Nucleus accumbens (tissue), 56 donors: ENCODE data around the gene UBE2S.
"Not testable (repeated sequence)": the region's sequence is repeated elsewhere in the genome, so short reads cannot be mapped to it uniquely, and the experiment has no call there.

Experiments used
- DNase-seq, 56 donors: peaks; one replicate each; lab custom pipeline; 2025; lab: John Stamatoyannopoulos, UW

UBE2S gene

GRCh38 chr19:55407800-55408532 is 378 bp upstream of the UBE2S start:
- peak; percentile 87 to 100 (median 98) for DNase-seq

DNA sequence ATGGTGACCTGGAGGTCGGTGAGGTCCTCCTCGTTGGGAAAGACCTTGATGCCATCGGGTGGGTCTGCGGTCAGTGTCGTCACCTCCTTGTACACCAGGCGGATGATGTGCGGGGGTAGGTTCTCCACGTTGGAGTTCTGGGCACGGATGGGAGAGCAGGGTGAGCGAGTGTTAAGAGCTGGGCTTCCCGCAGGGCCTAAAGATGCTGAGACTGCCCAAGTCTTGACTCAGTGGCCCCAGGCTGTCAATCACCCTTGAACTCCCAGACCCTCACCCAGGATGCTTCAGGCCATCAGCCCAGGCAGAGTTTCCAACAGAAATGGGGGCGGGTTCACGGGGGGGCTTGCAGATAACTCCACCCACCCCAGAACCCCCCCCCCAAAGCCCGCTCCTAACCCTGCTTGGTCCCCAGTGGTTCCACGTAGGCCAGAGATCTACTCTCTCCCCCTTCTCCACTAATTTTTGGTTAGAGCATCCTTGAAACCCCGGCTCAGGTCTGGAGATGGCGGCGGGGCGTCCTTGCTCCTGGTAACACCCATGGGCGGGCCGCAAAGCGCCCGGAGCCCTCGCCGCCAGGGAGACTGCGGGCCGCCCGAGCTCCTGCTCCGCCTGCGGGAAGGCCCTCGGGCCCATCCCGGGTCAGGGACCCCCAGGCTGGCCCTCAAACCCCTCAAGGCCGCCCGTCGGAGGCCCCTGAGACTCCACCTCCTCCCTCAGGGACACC is 600 bp downstream of the UBE2S start:
- DNase-seq: peak in 3 of 56 donors; percentile 54 to 66 (median 57)

DNA sequence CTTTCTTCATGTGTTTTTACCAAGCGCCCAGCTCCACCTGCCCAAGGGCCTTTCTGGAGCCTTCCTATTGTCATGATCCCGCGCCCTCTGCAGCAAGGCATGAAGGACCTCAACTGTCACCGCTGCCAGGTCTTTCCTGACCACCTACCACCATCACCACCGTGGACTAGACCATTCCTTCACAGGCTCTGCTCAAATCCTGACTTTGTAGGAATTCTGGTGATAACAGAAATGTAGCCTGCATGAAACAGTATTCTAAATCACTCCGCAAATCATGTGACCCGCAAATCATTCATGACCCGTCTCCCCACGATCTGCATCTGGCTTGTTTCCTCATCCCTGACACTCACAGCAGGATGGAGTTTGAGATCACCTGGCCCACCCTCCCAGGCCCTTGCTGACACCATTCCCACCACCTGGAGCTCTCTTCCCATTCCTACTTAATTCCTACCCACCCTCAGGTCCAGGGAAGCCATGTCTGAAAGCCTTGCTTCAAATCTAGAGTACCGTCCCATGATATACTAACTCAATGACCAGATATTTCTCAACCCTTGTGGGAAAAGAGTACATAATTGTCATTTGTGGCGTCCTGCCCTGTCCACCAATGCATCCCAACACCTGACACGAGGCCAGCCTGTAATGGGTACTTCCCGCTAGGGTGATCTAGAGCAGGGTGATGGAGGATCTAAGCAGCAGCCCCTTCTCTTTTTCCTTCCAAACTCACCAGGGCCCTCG is 1.3 kb downstream of the UBE2S start:
- DNase-seq: no peak

- no peak for DNase-seq
Measured at GRCh38 chr19:55405638-55406037, 1.9 kb downstream of the UBE2S start.

DNA sequence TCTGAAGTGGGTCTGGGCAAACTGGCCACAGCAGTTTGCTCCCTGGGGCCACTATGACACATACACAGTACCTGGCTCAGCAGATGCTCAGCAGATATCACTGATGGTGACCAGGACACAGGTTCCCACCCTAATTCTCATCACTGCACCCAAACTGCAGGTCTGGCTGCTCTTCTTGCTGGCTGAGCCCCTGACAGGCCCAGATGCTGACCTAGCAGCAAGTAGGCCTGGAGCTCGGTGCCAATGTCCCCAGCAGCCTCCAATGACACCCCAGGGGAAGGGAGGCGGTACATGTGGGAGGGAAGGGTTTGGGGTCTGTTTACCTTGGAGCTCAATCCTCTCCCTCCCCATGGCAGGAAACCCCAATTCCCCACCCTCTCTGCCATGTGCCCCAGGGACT is 5.1 kb downstream of the UBE2S start:
- no peak for DNase-seq

DNA sequence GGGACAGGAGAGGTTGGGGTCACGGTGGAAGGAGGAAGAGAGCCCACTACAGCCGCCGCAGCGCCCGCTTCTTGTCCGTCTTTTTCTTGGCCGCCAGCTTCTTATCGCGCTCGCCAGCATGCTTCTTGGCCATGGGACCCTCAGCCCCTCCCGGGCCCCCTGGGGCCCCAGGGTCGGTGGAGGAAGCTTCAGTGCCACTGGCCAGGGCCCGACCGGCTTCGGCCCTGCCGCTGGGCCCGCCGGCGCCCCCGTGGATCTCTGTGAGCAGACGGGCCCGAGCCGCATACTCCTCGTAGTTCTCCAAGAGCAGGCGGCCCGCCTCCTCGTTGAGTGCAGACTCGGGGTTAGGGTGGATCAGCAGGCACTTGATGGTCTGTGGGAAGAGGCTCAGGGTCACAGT is 6.2 kb downstream of the UBE2S start:
- DNase-seq: not testable (repeated sequence)

DNA sequence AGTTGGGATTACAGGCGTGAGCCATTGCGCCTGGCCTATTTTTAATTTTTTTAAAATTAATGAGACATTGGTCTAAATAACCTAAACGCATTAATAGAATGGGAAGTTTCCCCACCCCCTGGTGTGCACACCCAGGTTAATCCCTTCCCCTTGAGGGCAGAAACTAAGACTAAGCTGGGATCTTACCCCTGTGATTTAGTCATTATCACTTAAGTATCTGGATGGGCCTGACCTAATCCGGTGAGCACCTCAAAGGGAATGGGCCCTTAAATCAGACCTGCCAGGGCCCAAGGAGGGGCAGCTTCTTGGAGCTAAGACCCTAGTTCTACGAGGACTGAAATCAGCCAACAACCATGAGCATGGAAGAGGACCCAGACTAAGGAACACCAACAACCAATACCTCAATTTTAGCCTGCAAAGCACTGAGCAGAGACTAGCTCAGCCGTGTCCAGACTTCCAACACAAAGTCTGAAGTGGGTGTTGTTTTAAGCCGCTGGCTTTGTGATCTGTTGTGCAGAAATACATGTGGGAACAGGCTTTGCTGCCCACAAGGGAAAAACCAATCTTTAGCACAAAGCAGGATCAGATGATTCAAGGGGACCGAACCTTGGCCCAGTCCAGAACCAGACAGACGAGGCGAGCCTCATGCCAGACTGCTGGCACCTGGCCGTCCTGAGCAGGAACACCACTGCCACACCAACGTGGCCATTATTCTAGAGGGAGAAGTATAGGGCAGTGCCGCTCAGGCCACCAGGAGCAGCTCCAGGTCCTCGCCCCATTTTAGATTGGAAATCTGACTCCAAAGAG is 7.1 kb downstream of the UBE2S start:
- DNase-seq: no peak

DNA sequence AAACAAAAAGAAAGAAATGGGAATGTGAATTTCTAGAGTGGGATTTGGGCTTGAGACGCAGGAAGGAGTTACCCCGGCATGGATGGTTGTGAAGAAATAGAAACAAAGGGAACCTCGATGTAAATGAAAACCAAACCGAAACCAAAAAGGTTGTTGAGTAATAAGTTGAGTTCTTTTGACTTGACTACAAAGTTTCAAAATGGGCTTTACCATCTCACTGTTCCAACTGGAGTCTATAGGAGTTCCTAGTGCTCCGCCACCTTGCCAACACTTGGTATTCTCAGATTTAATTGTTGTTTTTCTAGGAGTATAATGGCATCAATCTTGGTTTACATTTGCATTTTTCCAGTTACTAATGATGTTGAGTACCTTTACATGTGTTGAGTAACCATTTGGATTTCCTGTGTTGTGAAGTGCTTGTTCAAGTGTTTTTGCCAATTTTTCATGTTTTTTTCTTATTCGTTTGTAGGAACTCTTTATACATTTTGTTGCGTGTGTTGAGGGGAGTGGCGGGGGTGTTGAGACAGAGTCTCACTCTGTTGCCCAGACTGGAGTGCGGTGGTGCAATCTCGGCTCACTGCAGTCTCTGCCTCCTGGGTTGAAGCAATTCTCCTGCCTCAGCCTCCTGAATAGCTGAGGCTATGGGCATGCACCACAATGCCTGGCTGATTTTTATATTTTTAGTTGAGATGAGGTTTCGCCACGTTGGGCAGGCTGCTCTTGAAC is 9.2 kb downstream of the UBE2S start:
- DNase-seq: no peak

DNA sequence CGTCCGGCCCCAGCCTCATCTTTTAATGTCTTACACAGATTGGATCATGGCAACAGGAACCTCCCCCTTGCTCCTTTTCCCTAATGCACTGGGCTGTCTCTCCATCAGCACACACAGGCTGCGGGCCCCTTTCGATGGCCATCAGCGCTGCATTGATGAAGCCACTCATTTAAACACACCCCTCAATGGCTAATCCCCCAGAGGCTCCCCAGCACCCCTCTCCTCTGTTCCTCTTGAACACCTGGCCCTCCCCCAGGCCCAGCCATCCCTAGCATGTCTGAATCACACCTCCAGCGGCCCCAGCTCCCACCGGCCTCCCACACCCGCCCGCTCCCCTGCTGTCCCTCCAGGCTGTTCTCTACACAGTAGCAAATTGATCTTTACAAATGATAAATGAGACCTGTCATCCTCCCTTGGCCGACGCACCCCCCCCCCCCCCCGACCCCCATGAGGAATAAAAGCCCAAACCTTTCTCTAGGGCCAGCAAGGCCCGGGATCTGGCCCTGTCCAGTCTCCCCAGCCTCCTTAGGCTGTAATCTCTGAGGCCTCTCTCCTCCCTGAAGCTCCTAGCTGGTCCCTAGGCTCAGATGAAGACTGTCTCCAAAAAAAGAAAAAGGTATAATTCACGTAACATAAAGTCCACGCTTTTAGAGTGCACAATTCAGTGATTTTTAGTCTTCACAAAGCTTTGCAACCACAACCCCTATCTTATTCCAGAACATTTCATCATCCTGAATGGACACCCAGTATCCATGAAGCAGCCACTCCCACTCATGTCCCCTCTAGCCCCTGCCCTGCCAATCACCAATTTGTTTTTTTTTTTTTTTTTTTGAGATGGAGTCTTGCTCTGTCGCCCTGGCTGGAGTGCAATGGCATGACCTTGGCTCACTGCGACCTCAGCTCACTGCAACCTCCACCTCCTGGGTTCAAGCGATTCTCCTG is 14.5 kb downstream of the UBE2S start:
- DNase-seq: no peak

GRCh38 chr19:55391702-55392615 is 15.6 kb downstream of the UBE2S start:
- DNase-seq: no peak

DNA sequence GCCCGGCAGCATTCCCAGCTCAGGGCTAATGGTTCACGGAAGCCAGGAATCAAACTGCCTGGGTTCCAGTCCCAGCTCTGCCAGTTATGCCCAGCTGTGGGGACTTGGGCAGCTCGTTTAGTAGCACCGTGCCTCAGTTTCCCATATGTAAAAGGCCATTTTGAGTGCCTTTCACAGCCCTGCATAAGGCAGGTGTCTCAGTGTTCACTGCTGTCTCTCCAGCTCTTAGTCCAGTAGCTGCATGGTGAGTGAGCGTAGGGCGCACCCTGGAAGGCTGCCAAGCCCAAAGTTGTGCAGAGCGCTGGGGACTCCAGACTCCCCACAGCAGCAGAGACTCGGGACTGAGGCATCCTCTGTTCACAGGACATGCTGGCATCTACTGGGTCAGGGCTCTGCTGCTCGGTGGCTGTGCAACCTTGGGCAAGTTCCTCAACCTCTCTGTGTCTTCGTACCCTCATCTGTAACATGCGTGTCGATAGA is 16.4 kb downstream of the UBE2S start:
- no peak for DNase-seq

GRCh38 chr19:55390461-55390880 is 17.1 kb downstream of the UBE2S start:
- no peak for DNase-seq

DNA sequence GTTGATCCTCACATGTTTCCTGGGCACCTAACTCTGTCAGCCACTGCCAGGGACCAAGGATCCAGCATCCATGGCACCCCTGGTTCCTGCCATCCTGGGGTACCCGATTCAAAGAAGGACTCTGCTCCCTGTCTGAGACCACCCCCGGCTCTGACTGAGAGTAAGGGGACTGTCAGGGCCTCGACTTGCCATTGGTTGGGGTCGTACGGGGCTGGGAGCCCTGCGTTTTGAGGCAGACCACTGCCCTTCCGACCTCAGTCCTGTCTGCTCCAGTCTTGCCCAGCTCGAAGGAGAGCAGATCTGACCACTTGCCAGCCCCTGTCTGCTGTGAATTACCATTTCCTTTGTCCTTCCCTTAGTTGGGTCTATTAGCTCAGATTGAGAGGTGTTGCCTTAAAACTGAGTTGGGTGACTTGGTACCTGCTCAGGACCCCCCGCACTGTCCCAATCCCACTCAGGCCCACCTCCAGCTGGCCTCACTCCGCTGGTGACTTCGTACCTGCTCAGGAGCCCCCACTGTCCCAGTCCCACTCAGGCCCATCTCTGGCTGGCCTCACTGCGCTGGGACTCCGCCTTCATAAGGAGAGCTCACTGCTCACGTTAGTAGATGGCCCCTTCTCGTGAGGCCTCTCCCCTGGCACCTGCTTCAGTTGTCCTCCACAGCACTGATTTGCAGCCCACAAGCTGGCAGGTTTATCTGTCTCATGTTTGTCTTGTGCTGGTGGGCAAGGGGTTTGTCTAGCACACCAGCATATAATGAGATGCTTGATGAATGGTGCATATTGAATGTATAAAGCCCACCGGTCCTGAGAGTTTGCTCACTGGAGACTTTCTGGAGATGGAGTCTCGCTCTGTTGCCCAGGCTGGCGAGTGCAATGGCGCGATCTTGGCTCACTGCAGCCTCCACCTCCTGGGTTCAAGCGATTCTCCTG is 17.9 kb downstream of the UBE2S start:
- DNase-seq: no peak

GRCh38 chr19:55387736-55388497 is 19.7 kb downstream of the UBE2S start:
- no peak for DNase-seq

GRCh38 chr19:55386493-55386971 is 21.1 kb downstream of the UBE2S start:
- no peak for DNase-seq
